Activated CD4-positive, CD25-positive, alpha-beta regulatory T cell treated with anti-CD3 and anti-CD28 coated beads, Interleukin-2, amount 50 U/mL, for 16 hours (primary cell): ENCODE results near the gene POU2F1.

Source experiments
- DNase-seq: peaks from one replicate; pipeline ENCODE4 v3.0.0-alpha.2; 2020; ENCODE audit warnings: low read depth, low spot score

The POU2F1 gene

GRCh38 chr1:167220537-167221125 lies at the start of gene POU2F1:
TSS of gene POU2F1 (plus strand) at chr1:167220886. CDS start at chr1:167220898, 12 bp downstream.
- DNase-seq = peak; percentile 99

DNA sequence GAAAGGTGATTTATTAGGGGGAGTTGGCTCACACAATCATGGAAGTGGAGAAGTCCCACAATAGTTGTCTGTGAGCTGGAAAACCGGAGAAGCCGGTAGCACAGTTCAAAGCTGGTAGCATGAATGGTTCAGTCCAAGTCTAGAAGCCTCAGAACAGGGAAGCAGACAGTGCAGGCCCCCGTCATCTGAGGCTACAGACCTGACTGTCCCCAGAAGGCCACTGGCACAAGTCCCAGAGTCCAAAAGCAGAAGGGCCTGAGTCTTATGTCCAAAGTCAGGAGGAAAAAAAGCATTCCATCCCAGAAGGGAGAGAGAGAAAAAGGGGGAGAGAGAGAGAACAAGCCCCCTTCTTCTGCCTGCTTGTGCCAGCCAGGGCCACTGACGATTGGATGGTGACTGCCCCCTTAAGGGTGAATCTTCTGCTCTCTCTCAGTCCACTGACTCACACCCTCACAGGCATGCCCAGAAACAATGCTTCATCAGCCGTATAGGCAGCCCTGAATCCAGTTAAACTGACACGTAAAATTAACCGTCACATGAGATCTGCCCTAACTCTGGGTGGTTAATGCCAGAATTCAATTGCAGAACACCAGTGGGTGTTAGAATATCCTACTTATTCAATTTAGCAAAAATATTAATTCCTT lies 49.3 kb upstream of the POU2F1 start:
- DNase-seq = no peak

- DNase-seq = no peak
These were observed 47.0 kb upstream of the POU2F1 start for GRCh38 chr1:167173516-167174184.

DNA sequence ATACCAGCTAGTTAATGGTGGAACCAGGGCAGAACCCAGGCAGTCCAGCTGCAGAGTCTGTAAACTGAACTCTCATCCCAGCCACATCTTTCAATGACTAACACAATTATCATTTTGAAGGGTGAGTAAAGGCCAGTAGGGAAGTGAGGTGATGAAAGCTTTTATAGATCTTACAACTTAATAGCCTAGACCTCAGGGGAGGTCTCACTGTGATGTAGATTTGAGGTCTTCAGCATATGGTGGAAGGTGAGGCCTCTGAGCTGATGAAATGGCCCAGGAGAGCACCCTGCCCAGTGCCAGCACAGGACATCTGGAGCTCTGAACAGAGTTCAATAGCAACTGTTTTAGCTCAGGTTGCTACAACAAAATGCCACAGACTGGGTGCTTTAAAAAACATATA lies 44.8 kb upstream of the POU2F1 start:
- DNase-seq = no peak

GRCh38 chr1:167178831-167179230 lies 41.9 kb upstream of the POU2F1 start:
- DNase-seq = no peak

GRCh38 chr1:167182571-167183320 lies 37.9 kb upstream of the POU2F1 start:
- DNase-seq = no peak

- no peak for DNase-seq
These were observed 36.6 kb upstream of the POU2F1 start for GRCh38 chr1:167184081-167184480.

- DNase-seq = no peak
These were observed 35.6 kb upstream of the POU2F1 start for GRCh38 chr1:167185062-167185461.

- DNase-seq = no peak
These were observed 34.6 kb upstream of the POU2F1 start for GRCh38 chr1:167185974-167186657.

DNA sequence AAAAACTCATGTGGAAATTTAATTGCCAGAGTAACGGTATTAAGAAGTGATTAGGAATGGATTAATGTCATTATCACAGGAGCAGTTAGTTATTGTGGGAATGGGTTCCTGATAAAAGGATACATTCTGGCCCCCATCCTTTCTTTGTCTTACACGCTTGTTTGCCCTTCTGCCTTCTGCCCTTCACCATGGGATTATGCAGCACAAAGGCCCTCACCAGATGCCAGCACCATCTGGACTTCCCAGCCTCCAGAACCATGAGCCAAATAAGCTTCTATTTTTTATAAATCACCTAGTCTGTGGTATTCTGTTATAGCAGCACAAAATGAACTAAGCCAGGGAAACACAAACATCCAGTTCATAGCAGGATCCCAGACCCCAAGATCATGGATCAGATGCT lies 33.9 kb upstream of the POU2F1 start:
- no peak for DNase-seq

DNA sequence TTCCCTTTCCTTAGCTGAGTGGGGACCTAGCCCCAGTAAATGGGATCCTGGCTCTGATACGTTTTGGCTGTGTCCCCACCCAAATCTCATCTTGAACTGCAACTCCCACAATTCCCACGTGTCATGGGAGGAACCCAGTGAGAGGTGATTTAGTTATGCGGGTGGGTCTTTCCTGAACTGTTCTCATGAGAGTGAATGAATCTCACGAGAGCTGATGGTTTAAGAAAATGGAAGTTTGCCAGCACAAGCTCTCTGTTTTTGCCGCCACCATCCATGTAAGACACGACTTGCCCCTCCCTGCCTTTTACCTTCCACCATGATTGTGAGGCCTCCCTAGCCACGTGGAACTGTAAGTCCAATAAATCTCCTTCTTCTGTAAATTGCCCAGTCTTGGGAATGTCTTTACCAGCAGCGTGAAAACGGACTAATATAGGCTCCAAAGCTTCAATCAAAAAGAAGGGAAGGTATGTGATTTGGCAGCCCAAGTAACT lies 29.9 kb upstream of the POU2F1 start:
- no peak for DNase-seq

GRCh38 chr1:167191958-167192357 lies 28.7 kb upstream of the POU2F1 start:
- DNase-seq = no peak

- no peak for DNase-seq
These were observed 26.5 kb upstream of the POU2F1 start for GRCh38 chr1:167194182-167194581.

GRCh38 chr1:167196166-167196565 lies 24.5 kb upstream of the POU2F1 start:
- no peak for DNase-seq

GRCh38 chr1:167197236-167197635 lies 23.4 kb upstream of the POU2F1 start:
- DNase-seq = no peak

GRCh38 chr1:167197692-167198091 lies 23.0 kb upstream of the POU2F1 start:
- DNase-seq = no peak

GRCh38 chr1:167198518-167199133 lies 22.1 kb upstream of the POU2F1 start:
- DNase-seq = no peak

DNA sequence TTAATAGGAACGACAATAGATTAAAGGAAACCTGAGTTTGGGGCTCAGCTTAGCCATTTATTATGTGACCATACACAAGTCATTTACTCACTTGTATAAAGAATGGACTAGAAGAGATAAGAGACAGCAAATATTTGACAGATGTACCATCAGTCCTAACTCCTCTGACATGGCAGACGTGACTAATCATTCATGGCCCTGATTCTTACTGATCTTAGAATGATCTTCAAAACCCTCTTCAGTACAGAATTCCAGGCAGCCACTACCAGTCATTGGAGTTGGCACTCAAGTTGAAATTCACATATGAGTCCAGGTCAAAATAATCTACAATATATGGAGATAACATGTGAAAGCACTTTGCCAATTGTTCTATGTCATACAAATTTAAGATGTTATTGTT lies 21.0 kb upstream of the POU2F1 start:
- no peak for DNase-seq

DNA sequence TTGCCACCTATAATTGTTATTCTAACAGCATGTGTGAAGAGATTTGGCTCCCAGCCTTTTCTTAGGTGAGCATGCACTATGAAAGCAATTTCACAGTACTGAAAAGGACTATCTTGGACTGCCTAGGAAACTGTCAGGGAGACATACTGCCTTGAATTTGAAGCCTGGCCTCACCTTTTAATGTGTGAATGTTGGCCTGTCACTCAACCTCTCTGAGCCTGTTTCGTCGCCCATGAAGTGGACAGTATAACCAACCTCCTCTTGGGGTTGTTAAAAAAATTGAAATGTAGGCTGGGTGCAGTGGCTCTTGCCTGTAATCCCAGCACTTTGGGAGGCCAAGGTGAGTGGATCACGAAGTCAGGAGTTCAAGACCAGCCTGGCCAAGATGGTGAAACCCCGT lies 20.4 kb upstream of the POU2F1 start:
- no peak for DNase-seq

DNA sequence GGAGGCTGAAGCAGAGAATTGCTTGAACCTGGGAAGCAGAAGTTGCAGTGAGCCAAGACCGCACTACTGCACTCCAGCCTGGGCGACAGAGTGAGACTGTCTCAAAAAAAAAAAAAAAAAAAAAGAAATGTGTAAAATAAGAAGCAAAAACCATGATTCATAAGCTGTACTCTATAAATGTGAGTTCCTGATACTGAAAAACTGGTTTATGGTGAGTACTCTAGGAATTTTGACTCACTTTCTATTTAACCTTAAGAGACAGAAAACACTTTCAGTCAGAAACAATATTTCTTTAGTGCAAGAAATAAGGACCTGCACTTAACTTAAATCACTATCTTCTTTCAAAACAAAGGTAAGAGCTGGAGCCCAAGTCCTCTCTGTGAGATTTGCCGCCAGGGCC lies 19.9 kb upstream of the POU2F1 start:
- DNase-seq = no peak

DNA sequence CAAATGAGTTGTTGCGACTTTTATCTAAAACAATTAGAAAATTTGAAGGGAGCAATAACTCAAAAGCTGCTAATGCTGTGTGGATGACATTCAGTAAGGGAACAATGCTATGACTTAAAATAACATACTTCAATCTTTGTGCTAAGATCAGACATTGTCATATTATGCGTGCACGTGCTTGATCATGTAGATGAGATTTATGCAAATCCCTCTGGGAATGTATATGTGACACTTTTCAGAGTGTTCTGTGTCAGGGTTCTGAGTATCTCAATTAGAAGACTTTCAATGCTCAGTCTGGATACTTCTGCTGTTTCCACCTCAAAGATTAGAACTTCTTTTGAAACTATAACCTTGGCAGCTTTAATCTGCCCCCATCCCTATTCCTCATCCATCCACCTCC lies 18.6 kb upstream of the POU2F1 start:
- no peak for DNase-seq
